Osteocyte (in vitro differentiated cells): ENCODE results near the gene GAK. TPM values are rescaled to one million over a fixed set of nuclear protein-coding genes. Genes with fewer than 3 reads are reported as not detected.

Experiments
- DNase-seq: peaks from one replicate; pipeline ENCODE4 v3.0.0; 2021; ENCODE audit warnings: mixed read lengths; ENCODE audit not compliant: unreplicated experiment; ENCODE audit errors: extremely low spot score
- H3K27ac Mint-ChIP-seq: one replicate; pipeline ENCODE4 v1.8.0; 2021; ENCODE audit warnings: mild to moderate bottlenecking, mixed read lengths; ENCODE audit not compliant: unreplicated experiment
- H3K27me3 Mint-ChIP-seq: one replicate; pipeline ENCODE4 v1.8.0; 2021; ENCODE audit warnings: mixed read lengths; ENCODE audit not compliant: unreplicated experiment
- H3K36me3 Mint-ChIP-seq: one replicate; pipeline ENCODE4 v1.8.0; 2021; ENCODE audit warnings: mixed read lengths; ENCODE audit not compliant: unreplicated experiment
- H3K4me1 Mint-ChIP-seq: one replicate; pipeline ENCODE4 v1.8.0; 2021; ENCODE audit warnings: mixed read lengths; ENCODE audit not compliant: unreplicated experiment
- H3K4me3 Mint-ChIP-seq: one replicate; pipeline ENCODE4 v1.8.0; 2021; ENCODE audit warnings: mild to moderate bottlenecking, moderate library complexity, mixed read lengths; ENCODE audit not compliant: unreplicated experiment
- H3K9me3 Mint-ChIP-seq: one replicate; pipeline ENCODE4 v1.8.0; 2021; ENCODE audit warnings: mixed read lengths; ENCODE audit not compliant: unreplicated experiment
- CTCF ChIP-seq: fragments of 200-600 bp; sonication (generic); IDR thresholded peaks from 2 replicates; pipeline ENCODE4 v1.5.0; 2021; ENCODE audit warnings: antibody characterized with exemption, mild to moderate bottlenecking, moderate library complexity
- total RNA-seq: library from RNA; stranded (reverse); gene quantifications from 2 replicates; pipeline ENCODE4 v1.2.1, GENCODE V29; 2021

The GAK gene
- total RNA-seq, 1 donor from 2014 or later: 93.8 TPM

GRCh38 chr4:869776-870175 is 62.3 kb downstream of the GAK start:
- Mint-ChIP-seq H3K27me3 (no peaks in the 10 kb centered on the region), H3K9me3 (no peaks in the 10 kb centered on the region), H3K4me1 (no peaks in the 10 kb centered on the region), H3K4me3 (no peak overlapping the region), H3K36me3 (peaks cover 32% of the 10 kb centered on the region), H3K27ac (no peak overlapping the region)
- no peak for DNase-seq
- no peak for TF ChIP-seq CTCF

GRCh38 chr4:868421-868820 is 63.7 kb downstream of the GAK start:
- TF ChIP-seq CTCF: no peak
- Mint-ChIP-seq H3K36me3 (peaks cover 32% of the 10 kb centered on the region), H3K27me3 (no peaks in the 10 kb centered on the region), H3K27ac (no peak overlapping the region), H3K4me1 (no peaks in the 10 kb centered on the region), H3K9me3 (no peaks in the 10 kb centered on the region), H3K4me3 (no peak overlapping the region)
- no peak for DNase-seq

- no peak overlapping the region for H3K27ac Mint-ChIP-seq
- no peak for DNase-seq
- TF ChIP-seq CTCF: no peak
- peaks cover 7% of the 10 kb centered on the region for H3K9me3 Mint-ChIP-seq
- no peak overlapping the region for H3K4me3 Mint-ChIP-seq
- peaks cover 39% of the 10 kb centered on the region for H3K36me3 Mint-ChIP-seq
- no peaks in the 10 kb centered on the region for H3K4me1 Mint-ChIP-seq
- no peaks in the 10 kb centered on the region for H3K27me3 Mint-ChIP-seq
Measured at GRCh38 chr4:867526-868250, 64.4 kb downstream of the GAK start.

GRCh38 chr4:866761-867390 is 65.2 kb downstream of the GAK start:
- peaks cover 45% of the 10 kb centered on the region for H3K36me3 Mint-ChIP-seq
- no peak for DNase-seq
- H3K9me3 Mint-ChIP-seq: peaks cover 8% of the 10 kb centered on the region
- H3K4me1 Mint-ChIP-seq: no peaks in the 10 kb centered on the region
- no peak overlapping the region for H3K27ac Mint-ChIP-seq
- no peaks in the 10 kb centered on the region for H3K27me3 Mint-ChIP-seq
- H3K4me3 Mint-ChIP-seq: no peak overlapping the region
- TF ChIP-seq CTCF: no peak

GRCh38 chr4:866068-866760 is 65.9 kb downstream of the GAK start:
- H3K36me3 Mint-ChIP-seq: peaks cover 50% of the 10 kb centered on the region
- H3K27me3 Mint-ChIP-seq: no peaks in the 10 kb centered on the region
- peaks cover 8% of the 10 kb centered on the region for H3K9me3 Mint-ChIP-seq
- H3K27ac Mint-ChIP-seq: no peak overlapping the region
- TF ChIP-seq CTCF: no peak
- no peaks in the 10 kb centered on the region for H3K4me1 Mint-ChIP-seq
- no peak for DNase-seq
- H3K4me3 Mint-ChIP-seq: no peak overlapping the region
